KOPT-K1 (cell line): ENCODE results near the gene UBAC2.

Experiments used
- H3K27ac ChIP-seq: fragments of 200-600 bp; sonication (generic); 2 replicates; pipeline ENCODE4 v1.5.1; 2016; ENCODE audit warnings: antibody characterized with exemption, mild to moderate bottlenecking, low read depth, low read length; ENCODE audit not compliant: poor library complexity, severe bottlenecking
- H3K36me3 ChIP-seq: fragments of 200-600 bp; sonication (generic); 2 replicates; pipeline ENCODE4 v1.5.1; 2017; ENCODE audit warnings: antibody characterized with exemption, mild to moderate bottlenecking, low read length, moderate library complexity; ENCODE audit not compliant: insufficient read depth
- H3K9me3 ChIP-seq: fragments of 200-600 bp; sonication (generic); 2 replicates; pipeline ENCODE4 v1.5.1; 2017; ENCODE audit warnings: antibody characterized with exemption, low read length, mild to moderate bottlenecking; ENCODE audit not compliant: insufficient read depth, poor library complexity, severe bottlenecking

UBAC2 gene

GRCh38 chr13:99294198-99294597 lies 93.5 kb downstream of the UBAC2 start:
- H3K9me3 ChIP-seq = no peaks in the 10 kb centered on the region
- H3K36me3 ChIP-seq = peaks cover 20% of the 10 kb centered on the region

DNA sequence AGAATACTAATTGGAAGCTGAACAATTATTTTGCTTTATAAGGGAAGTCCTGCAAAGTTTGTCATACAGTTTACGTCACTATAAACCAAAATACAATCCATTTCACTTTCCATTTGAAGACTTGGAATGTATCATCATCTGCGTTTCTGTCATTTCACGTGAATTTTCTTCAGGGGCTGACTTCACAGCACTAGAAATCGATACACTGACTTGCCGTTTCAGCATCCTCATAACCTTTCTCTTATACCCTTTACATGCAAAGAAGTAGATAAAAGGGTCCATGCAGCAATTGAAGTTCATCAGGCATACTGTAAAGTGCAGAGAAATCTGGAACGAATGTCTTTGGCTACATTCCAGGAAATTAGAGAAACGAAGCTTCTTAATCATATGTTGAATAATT lies 94.3 kb downstream of the UBAC2 start:
- no peaks in the 10 kb centered on the region for H3K9me3 ChIP-seq
- no peak overlapping the region for H3K27ac ChIP-seq

More at GRCh38 chr13:99294198-99294597, 93.5 kb downstream of the UBAC2 start:
- H3K27ac ChIP-seq = no peak overlapping the region

GRCh38 chr13:99295488-99296252 lies 95.0 kb downstream of the UBAC2 start:
- H3K36me3 ChIP-seq = peaks cover 15% of the 10 kb centered on the region; the same call in 1 of the 2 replicates
- H3K27ac ChIP-seq = no peak overlapping the region
- H3K9me3 ChIP-seq = no peaks in the 10 kb centered on the region

More for the DNA sequence above, 94.3 kb downstream of the UBAC2 start:
- peaks cover 16% of the 10 kb centered on the region for H3K36me3 ChIP-seq

DNA sequence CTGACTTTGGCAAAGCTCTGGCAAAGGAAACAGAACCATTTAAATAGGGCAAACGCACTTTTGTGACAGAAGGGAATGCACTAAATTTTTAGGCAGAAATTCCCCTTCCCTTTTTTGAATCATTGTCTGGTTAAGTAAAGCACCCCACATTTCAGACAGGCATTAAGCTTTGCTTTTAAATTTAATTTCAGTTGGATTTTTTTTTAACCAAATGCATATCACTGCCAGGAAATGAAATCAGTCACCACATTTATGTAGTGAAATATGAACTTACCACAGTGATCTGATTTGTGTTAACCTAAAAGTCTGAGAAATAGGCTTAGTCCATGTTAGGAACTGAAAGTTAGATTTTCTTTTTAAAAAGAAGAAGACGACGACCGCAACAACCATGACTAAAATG lies 95.7 kb downstream of the UBAC2 start:
- H3K36me3 ChIP-seq = peaks cover 15% of the 10 kb centered on the region; the same call in 1 of the 2 replicates
- H3K27ac ChIP-seq = no peak overlapping the region
- H3K9me3 ChIP-seq = no peaks in the 10 kb centered on the region

GRCh38 chr13:99297331-99297730 lies 96.7 kb downstream of the UBAC2 start:
- H3K36me3 ChIP-seq = peaks cover 15% of the 10 kb centered on the region; the same call in 1 of the 2 replicates
- no peak overlapping the region for H3K27ac ChIP-seq

GRCh38 chr13:99298056-99298455 lies 97.4 kb downstream of the UBAC2 start:
- Histone ChIP-seq H3K36me3 (peaks cover 20% of the 10 kb centered on the region; the same call in 1 of the 2 replicates), H3K27ac (no peak overlapping the region), H3K9me3 (no peaks in the 10 kb centered on the region)

More at GRCh38 chr13:99297331-99297730, 96.7 kb downstream of the UBAC2 start:
- H3K9me3 ChIP-seq = no peaks in the 10 kb centered on the region

DNA sequence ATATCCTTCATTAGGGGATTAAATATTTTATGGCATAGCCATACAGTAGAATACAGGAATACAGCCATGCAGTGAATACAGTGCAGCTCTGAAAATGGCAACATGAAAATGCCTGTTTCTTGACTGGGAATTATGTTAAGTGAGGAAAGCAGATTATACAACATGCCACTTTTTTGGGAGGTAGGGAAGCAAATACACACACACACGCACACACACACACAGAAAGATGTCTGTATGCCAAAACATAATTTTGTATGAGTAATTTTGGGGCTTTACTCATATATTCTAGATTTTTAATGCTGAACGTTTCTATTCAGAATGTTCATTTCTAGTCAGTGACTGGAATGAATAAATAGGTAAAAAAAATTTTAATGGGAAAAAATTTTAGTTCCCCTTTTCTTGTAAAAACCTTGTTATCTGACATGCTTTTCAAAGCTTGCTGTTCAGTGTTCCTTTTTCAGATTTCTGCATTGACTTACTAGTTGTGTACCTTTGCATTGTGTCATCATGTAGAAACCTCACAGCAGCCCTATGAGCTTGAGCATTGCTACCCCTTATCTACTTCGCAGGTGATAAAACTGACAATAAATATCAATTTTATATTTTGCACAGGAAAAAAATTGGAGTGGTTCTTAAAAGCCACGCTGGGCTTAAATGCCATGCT lies 98.7 kb downstream of the UBAC2 start:
- H3K27ac ChIP-seq = no peak overlapping the region
- no peaks in the 10 kb centered on the region for H3K9me3 ChIP-seq
- peaks cover 20% of the 10 kb centered on the region for H3K36me3 ChIP-seq

- Histone ChIP-seq H3K9me3 (no peaks in the 10 kb centered on the region), H3K36me3 (peaks cover 18% of the 10 kb centered on the region), H3K27ac (no peak overlapping the region)
Measured at GRCh38 chr13:99299920-99300341, 99.3 kb downstream of the UBAC2 start.

- Histone ChIP-seq H3K27ac (no peak overlapping the region), H3K36me3 (peaks cover 13% of the 10 kb centered on the region), H3K9me3 (no peaks in the 10 kb centered on the region)
Measured at GRCh38 chr13:99301056-99301838, 100.6 kb downstream of the UBAC2 start.

DNA sequence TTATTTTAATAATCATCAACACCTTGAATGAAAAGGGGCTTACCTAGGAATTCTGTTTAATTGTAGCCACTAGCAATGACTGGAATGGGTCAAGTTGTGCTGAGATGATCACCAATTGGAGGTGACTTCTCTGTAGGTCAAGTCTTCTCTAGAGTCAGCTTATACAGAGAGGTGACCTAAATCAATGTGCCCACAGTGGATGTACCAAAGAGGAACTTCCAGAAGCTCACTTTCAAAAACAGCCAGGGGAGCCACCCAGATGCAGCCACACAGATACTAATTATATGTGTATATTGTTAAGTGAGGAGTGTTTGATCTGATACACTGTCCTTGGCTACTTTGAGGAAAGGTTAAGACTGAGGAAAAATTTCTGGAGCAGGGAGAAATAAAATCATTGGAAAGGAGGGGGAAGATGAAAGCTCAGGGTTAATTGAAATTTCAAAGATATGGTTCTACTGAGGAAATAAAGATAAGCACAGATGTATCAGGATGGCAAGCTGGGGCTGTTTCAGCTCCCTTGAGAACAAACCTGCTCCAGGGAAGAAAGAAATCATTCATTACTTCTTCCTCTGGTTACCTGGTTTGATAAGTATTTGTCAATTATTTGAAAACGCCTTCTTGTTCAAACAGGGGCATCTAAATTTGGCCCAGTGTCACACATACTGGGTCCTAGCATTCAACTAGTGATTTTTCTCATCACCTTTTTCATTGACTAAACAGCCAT lies 101.4 kb downstream of the UBAC2 start:
- peaks cover 13% of the 10 kb centered on the region for H3K36me3 ChIP-seq

DNA sequence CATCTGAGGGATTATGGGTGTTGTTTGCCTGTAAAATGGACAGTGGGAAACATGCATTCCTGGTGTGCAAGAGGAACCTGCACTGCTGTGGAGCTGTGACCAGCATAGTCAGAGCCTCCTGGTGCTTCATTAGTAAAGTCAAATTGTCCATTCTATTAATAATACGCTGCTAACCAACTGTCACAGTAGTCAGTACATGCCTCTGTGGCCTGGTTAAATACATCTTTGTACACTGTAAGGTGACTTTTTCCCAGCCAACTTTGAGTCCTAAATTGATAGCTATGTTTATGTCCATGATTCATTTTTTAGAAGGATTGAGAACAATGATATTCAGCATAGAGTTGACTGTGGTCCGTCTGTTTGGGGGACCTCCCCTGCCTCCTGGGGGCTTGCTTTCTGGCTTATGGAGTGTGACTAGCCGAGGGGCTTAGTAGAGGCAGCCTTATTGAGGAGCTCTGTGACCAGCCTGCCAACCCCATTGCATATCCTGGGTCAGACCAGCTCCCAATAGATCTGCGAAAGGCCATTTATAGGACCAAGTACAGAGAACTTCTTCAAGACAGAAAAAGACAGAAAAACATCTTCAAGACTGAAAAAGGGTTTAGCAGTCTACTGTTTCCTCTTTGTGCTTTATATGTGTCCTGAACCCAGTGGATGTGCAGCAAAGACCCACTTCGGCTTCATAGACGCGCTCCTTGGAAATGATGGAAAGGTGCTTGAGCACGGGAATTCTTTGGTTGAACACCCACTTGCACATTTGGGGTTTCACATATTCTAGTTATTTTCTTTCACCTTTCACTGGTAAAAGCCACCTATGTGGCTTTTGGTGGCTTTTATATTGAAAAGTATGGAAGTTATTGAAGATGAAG lies 102.2 kb downstream of the UBAC2 start:
- Histone ChIP-seq H3K27ac (no peak overlapping the region), H3K9me3 (no peaks in the 10 kb centered on the region), H3K36me3 (peaks cover 16% of the 10 kb centered on the region)

More for the DNA sequence above, 101.4 kb downstream of the UBAC2 start:
- Histone ChIP-seq H3K9me3 (no peaks in the 10 kb centered on the region), H3K27ac (no peak overlapping the region)

GRCh38 chr13:99303863-99304521 lies 103.3 kb downstream of the UBAC2 start:
- Histone ChIP-seq H3K27ac (no peak overlapping the region), H3K36me3 (peaks cover 25% of the 10 kb centered on the region), H3K9me3 (no peaks in the 10 kb centered on the region)

- Histone ChIP-seq H3K36me3 (peaks cover 25% of the 10 kb centered on the region), H3K9me3 (no peaks in the 10 kb centered on the region), H3K27ac (no peak overlapping the region)
Measured at GRCh38 chr13:99304541-99304940, 103.9 kb downstream of the UBAC2 start.
